Panc1 (cell line): ENCODE data around the gene TMEM271. TPM values are rescaled to one million over a fixed set of nuclear protein-coding genes. Genes with fewer than 3 reads are reported as not detected.

Experiments used
- ATAC-seq: fragments of 200-7000 bp; cut with Tn5 transposase; 2 replicates; pipeline ENCODE4 v1.9.1; 2020; ENCODE audit warnings: mild to moderate bottlenecking, moderate library complexity
- BruUV-seq: library from RNA; stranded (reverse); fragments of 400-500 nt; replicated peaks from 2 replicates; lab custom pipeline; 2021; lab: Mats Ljungman, UMichigan
- CTCF ChIA-PET: fragments of 300-600 bp; sonication (Branson Sonifier 250); formaldehyde crosslinking; loops from one replicate; lab custom pipeline; 2022; ENCODE audit warnings: antibody characterized with exemption; lab: Charles Lee
- POLR2A ChIA-PET: fragments of 300-600 bp; sonication (Branson Sonifier 250); formaldehyde crosslinking; loops from one replicate; lab custom pipeline; 2022; ENCODE audit warnings: antibody characterized with exemption; lab: Charles Lee
- DNase-seq: peaks from one replicate; pipeline ENCODE4 v3.0.0-alpha.2; 2010; ENCODE audit warnings: low read depth, low spot score
- H3K27ac ChIP-seq: 2 replicates; pipeline ENCODE4 v1.5.1; 2011; ENCODE audit warnings: mild to moderate bottlenecking, low read length, inconsistent platforms
- H3K27me3 ChIP-seq: fragments of 200-500 bp; sonication (Bioruptor generic); 2 replicates; pipeline ENCODE4 v1.6.0; 2014; ENCODE audit warnings: low read length, inconsistent platforms; ENCODE audit not compliant: control insufficient read depth, insufficient read depth
- H3K36me3 ChIP-seq: fragments of 200-500 bp; sonication (Bioruptor generic); 2 replicates; pipeline ENCODE4 v1.5.1; 2014; ENCODE audit warnings: inconsistent platforms, mild to moderate bottlenecking, low read length, moderate library complexity; ENCODE audit not compliant: control insufficient read depth, insufficient read depth
- H3K4me1 ChIP-seq: 2 replicates; pipeline ENCODE4 v1.5.1; 2011; ENCODE audit warnings: inconsistent platforms, mild to moderate bottlenecking, low read length, moderate library complexity; ENCODE audit not compliant: control insufficient read depth, insufficient read depth
- H3K4me3 ChIP-seq, 2 experiments: 2 replicates each; pipeline ENCODE4 v1.5.1; 2011 to 2012; ENCODE audit warnings: low read depth in 2 of 2, low read length in 2 of 2, mild to moderate bottlenecking in 2 of 2, inconsistent platforms in 1 of 2, moderate library complexity in 1 of 2
- H3K9me3 ChIP-seq: fragments of 200-500 bp; sonication (Bioruptor generic); 2 replicates; pipeline ENCODE4 v1.5.1; 2014; ENCODE audit warnings: low read depth, mild to moderate bottlenecking, inconsistent platforms, low read length, moderate library complexity; ENCODE audit not compliant: control insufficient read depth, insufficient read depth
- CTCF ChIP-seq: fragments of 450-650 bp; IDR thresholded peaks from 2 replicates; pipeline ENCODE4 v1.5.1; 2017; ENCODE audit warnings: mild to moderate bottlenecking
- POLR2AphosphoS5 ChIP-seq: IDR thresholded peaks from 2 replicates; pipeline ENCODE4 v1.6.1; 2012; ENCODE audit warnings: mild to moderate bottlenecking, low read depth, low read length, moderate library complexity
- SIN3A ChIP-seq: IDR thresholded peaks from 2 replicates; pipeline ENCODE4 v1.6.1; 2012; ENCODE audit warnings: low read depth, mild to moderate bottlenecking, low read length, moderate library complexity, borderline replicate concordance; ENCODE audit not compliant: insufficient read depth
- TCF7L2 ChIP-seq: IDR thresholded peaks from 2 replicates; pipeline ENCODE4 v1.6.1; 2011; ENCODE audit warnings: mild to moderate bottlenecking, low read depth, low read length, inconsistent platforms
- in situ Hi-C: cut with HindIII; loops from 2 replicates; pipeline ENCODE4 v1.10.0; 2016; ENCODE audit warnings: low sequenced_read_pairs, low pct_unique_long_range_greater_than_20kb
- intact Hi-C: fragments of 100-400 bp; cut with micrococcal nuclease; formaldehyde crosslinking; loops from one replicate; pipeline ENCODE4 v1.10.0; 2022; ENCODE audit not compliant: unreplicated experiment
- total RNA-seq: library from RNA; stranded (reverse); gene quantifications from one replicate; pipeline ENCODE4 v1.2.1, GENCODE V29; 2021; ENCODE audit not compliant: unreplicated experiment
- TF ChIP-seq, protein P1 (sequence below), 2 experiments: IDR thresholded peaks; 2 replicates each; pipeline ENCODE4 v1.6.1; 2011 to 2012; ENCODE audit warnings: low read depth in 2 of 2, control low read depth in 1 of 2, low read length in 1 of 2, mild to moderate bottlenecking in 1 of 2, moderate library complexity in 1 of 2; ENCODE audit not compliant: insufficient read depth in 1 of 2

The TMEM271 gene
- total RNA-seq, 1 experiment from 2014 or later = not detected

- H3K9me3 ChIP-seq = no peaks in the 10 kb centered on the region
- POLR2A ChIA-PET = interaction anchor here (0.6 kb wide), 1 partner anchor 46 kb away, joined by 3 read pairs; no protein-coding TSS in a partner anchor
- TF ChIP-seq CTCF (no peak), POLR2AphosphoS5 (no peak), TCF7L2 (no peak), SIN3A (no peak)
- TF ChIP-seq, protein P1, sequence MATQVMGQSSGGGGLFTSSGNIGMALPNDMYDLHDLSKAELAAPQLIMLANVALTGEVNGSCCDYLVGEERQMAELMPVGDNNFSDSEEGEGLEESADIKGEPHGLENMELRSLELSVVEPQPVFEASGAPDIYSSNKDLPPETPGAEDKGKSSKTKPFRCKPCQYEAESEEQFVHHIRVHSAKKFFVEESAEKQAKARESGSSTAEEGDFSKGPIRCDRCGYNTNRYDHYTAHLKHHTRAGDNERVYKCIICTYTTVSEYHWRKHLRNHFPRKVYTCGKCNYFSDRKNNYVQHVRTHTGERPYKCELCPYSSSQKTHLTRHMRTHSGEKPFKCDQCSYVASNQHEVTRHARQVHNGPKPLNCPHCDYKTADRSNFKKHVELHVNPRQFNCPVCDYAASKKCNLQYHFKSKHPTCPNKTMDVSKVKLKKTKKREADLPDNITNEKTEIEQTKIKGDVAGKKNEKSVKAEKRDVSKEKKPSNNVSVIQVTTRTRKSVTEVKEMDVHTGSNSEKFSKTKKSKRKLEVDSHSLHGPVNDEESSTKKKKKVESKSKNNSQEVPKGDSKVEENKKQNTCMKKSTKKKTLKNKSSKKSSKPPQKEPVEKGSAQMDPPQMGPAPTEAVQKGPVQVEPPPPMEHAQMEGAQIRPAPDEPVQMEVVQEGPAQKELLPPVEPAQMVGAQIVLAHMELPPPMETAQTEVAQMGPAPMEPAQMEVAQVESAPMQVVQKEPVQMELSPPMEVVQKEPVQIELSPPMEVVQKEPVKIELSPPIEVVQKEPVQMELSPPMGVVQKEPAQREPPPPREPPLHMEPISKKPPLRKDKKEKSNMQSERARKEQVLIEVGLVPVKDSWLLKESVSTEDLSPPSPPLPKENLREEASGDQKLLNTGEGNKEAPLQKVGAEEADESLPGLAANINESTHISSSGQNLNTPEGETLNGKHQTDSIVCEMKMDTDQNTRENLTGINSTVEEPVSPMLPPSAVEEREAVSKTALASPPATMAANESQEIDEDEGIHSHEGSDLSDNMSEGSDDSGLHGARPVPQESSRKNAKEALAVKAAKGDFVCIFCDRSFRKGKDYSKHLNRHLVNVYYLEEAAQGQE (IDR thresholded peaks at IDR 0.05; ENCODE audit: insufficient read depth in 1 of 2, low read depth in 2 of 2, low read length in 1 of 2) = no peak
- H3K36me3 ChIP-seq = no peaks in the 10 kb centered on the region
- no peak for ATAC-seq
- DNase-seq = no peak
- no TSS peak for BruUV-seq
- H3K4me1 ChIP-seq = no peaks in the 10 kb centered on the region
- intact Hi-C loops (no loop called here), in situ Hi-C loops (no loop called here)
- CTCF ChIA-PET = no interaction called here
- H3K27me3 ChIP-seq = no peaks in the 10 kb centered on the region; the same call in 1 of the 2 replicates
- H3K27ac ChIP-seq = no peak overlapping the region
- H3K4me3 ChIP-seq = no peak overlapping the region
These were observed 47.2 kb upstream of the TMEM271 start for GRCh38 chr4:622996-623913.

DNA sequence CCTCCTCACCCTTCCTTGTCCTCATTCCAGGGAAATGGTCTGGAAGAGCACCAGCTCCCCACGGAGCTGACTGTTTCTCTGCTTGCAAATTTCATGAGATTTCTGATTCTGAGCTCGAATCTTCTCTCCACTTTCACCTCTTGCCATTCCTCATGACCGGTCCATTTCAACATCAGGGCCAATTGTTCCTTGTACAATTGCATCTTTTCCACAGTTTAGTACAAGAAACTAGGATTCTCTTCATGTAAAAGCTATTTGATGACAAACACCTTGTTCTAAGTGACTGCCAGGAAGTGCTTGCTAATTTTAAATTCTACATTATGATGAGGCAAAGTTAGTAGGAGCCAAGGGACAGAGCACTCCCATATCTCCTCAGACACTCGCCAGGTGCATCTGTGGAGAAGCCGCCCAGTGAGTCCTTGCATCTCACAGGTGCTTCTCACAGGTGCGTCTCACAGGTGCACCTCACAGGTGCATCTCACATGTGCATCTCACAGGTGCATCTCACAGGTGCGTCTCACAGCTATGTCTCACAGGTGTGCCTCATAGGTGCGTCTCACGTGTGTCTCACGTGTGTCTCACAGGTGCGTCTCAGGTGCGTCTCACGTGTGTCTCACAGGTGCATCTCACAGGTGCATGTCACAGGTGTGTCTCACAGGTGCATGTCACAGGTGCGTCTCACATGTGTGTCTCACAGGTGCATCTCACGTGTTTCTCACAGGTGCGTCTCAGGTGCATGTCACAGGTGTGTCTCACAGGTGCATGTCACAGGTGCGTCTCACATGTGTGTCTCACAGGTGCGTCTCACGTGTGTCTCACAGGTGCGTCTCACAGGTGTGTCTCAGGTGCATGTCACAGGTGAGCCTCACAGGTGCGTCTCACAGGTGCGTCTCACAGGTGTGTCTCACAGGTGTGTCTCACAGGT is 46.2 kb upstream of the TMEM271 start:
- no peak overlapping the region for H3K4me3 ChIP-seq
- no peaks in the 10 kb centered on the region for H3K4me1 ChIP-seq
- ATAC-seq (no peak), DNase-seq (no peak)
- TF ChIP-seq, protein P1 (IDR thresholded peaks at IDR 0.05; ENCODE audit: insufficient read depth in 1 of 2, low read depth in 2 of 2, low read length in 1 of 2) = no peak
- TF ChIP-seq CTCF (no peak), POLR2AphosphoS5 (no peak), TCF7L2 (no peak), SIN3A (no peak)
- H3K27ac ChIP-seq = no peak overlapping the region
- intact Hi-C loops = no loop called here
- ChIA-PET POLR2A (interaction anchor here (0.6 kb wide), 2 partner anchors 16 to 507 kb away, joined by 4 to 5 read pairs; no protein-coding TSS in a partner anchor), CTCF (interaction anchor here (0.5 to 0.6 kb wide), 3 partner anchors 11 to 1072 kb away, joined by 4 to 15 read pairs (median 5); no protein-coding TSS in a partner anchor)
- no TSS peak for BruUV-seq
- no peaks in the 10 kb centered on the region; the same call in 1 of the 2 replicates for H3K27me3 ChIP-seq
- H3K9me3 ChIP-seq = no peaks in the 10 kb centered on the region
- in situ Hi-C loops = no loop called here
- no peaks in the 10 kb centered on the region for H3K36me3 ChIP-seq
